Osteoblast (primary cell): ENCODE results near the gene PHAF1. TPM values are rescaled to one million over a fixed set of nuclear protein-coding genes. Genes with fewer than 3 reads are reported as not detected.
A peak's percentile ranks its signal among the peaks of the same experiment; 100 is the strongest.

ENCODE experiments used
- DNase-seq: peaks from one replicate; pipeline ENCODE4 v3.0.0; 2011; ENCODE audit warnings: low spot score, mixed read lengths; ENCODE audit not compliant: insufficient read length; ENCODE audit errors: missing footprints
- H2AFZ ChIP-seq: 2 replicates; pipeline ENCODE4 v1.6.0; 2011; ENCODE audit warnings: mild to moderate bottlenecking, low read length
- H3K27ac ChIP-seq: 2 replicates; pipeline ENCODE4 v1.5.1; 2011; ENCODE audit warnings: mild to moderate bottlenecking, low read depth, low read length, moderate library complexity
- H3K27me3 ChIP-seq: 2 replicates; pipeline ENCODE4 v1.6.0; 2012; ENCODE audit warnings: mild to moderate bottlenecking, control low read depth, inconsistent platforms, low read length, moderate library complexity; ENCODE audit not compliant: insufficient read depth
- H3K36me3 ChIP-seq: 2 replicates; pipeline ENCODE4 v1.5.1; 2011; ENCODE audit warnings: mild to moderate bottlenecking, low read length, control low read depth, moderate library complexity; ENCODE audit not compliant: insufficient read depth
- H3K4me1 ChIP-seq: 2 replicates; pipeline ENCODE4 v1.5.1; 2011; ENCODE audit warnings: mild to moderate bottlenecking, low read length, control low read depth, moderate library complexity; ENCODE audit not compliant: insufficient read depth
- H3K4me2 ChIP-seq: 2 replicates; pipeline ENCODE4 v1.6.0; 2011; ENCODE audit warnings: mild to moderate bottlenecking, low read length; ENCODE audit not compliant: insufficient read depth
- H3K4me3 ChIP-seq: fragments of 200-600 bp; sonication (generic); 3 replicates; pipeline ENCODE4 v1.5.1; 2012; ENCODE audit warnings: mild to moderate bottlenecking, low read length, inconsistent platforms; ENCODE audit not compliant: insufficient read depth
- H3K79me2 ChIP-seq: 2 replicates; pipeline ENCODE4 v1.6.0; 2012; ENCODE audit warnings: mild to moderate bottlenecking, low read length, control low read depth, inconsistent platforms; ENCODE audit not compliant: insufficient read depth
- H3K9me3 ChIP-seq: 2 replicates; pipeline ENCODE4 v1.5.1; 2011; ENCODE audit warnings: low read depth, low read length, control low read depth
- H4K20me1 ChIP-seq: 2 replicates; pipeline ENCODE4 v1.6.0; 2012; ENCODE audit warnings: mild to moderate bottlenecking, low read length, control low read depth; ENCODE audit not compliant: insufficient read depth
- CTCF ChIP-seq: IDR thresholded peaks from 2 replicates; pipeline ENCODE4 v1.5.1; 2011; ENCODE audit warnings: mild to moderate bottlenecking, low read depth, low read length, moderate library complexity; ENCODE audit errors: extremely low read depth
- total RNA-seq: library from RNA; depleted of rRNA; stranded (reverse); fragments of >200 nt; gene quantifications from 2 replicates; pipeline ENCODE4 v1.2.3, GENCODE V29; 2012

The PHAF1 gene
- total RNA-seq, 1 donor: 13.8 TPM

GRCh38 chr16:67098599-67098998 lies 11.1 kb upstream of the PHAF1 start:
- Histone ChIP-seq H3K27me3 (no peaks in the 10 kb centered on the region), H3K9me3 (no peaks in the 10 kb centered on the region), H3K4me2 (no peak overlapping the region), H3K79me2 (peaks cover 16% of the 10 kb centered on the region), H3K4me3 (no peak overlapping the region), H2AFZ (no peak overlapping the region), H3K27ac (no peak overlapping the region), H4K20me1 (no peaks in the 10 kb centered on the region), H3K36me3 (peaks cover 15% of the 10 kb centered on the region), H3K4me1 (peaks cover 12% of the 10 kb centered on the region)
- DNase-seq: no peak
- no peak for TF ChIP-seq CTCF

GRCh38 chr16:67100569-67101310 lies 9.0 kb upstream of the PHAF1 start:
- H2AFZ ChIP-seq: no peak overlapping the region
- peaks cover 14% of the 10 kb centered on the region for H3K36me3 ChIP-seq
- no peak overlapping the region for H3K27ac ChIP-seq
- no peak overlapping the region for H3K4me3 ChIP-seq
- peak; percentile 84 for DNase-seq
- peaks cover 2% of the 10 kb centered on the region for H3K79me2 ChIP-seq
- no peaks in the 10 kb centered on the region for H3K27me3 ChIP-seq
- TF ChIP-seq CTCF: peak; percentile 47
- peaks cover 12% of the 10 kb centered on the region for H3K4me1 ChIP-seq
- H3K9me3 ChIP-seq: no peaks in the 10 kb centered on the region
- H3K4me2 ChIP-seq: no peak overlapping the region
- H4K20me1 ChIP-seq: no peaks in the 10 kb centered on the region

GRCh38 chr16:67101311-67102082 lies 8.2 kb upstream of the PHAF1 start:
- Histone ChIP-seq H3K9me3 (no peaks in the 10 kb centered on the region), H3K4me3 (no peak overlapping the region), H3K4me2 (no peak overlapping the region), H3K27me3 (no peaks in the 10 kb centered on the region), H3K4me1 (peaks cover 12% of the 10 kb centered on the region), H2AFZ (no peak overlapping the region), H3K36me3 (peaks cover 14% of the 10 kb centered on the region), H3K79me2 (peaks cover 2% of the 10 kb centered on the region), H4K20me1 (no peaks in the 10 kb centered on the region), H3K27ac (no peak overlapping the region)
- DNase-seq: peak; percentile 85
- no peak for TF ChIP-seq CTCF

GRCh38 chr16:67104061-67104460 lies 5.7 kb upstream of the PHAF1 start:
- H3K27ac ChIP-seq: no peak overlapping the region
- peaks cover 14% of the 10 kb centered on the region for H3K4me1 ChIP-seq
- no peak overlapping the region for H2AFZ ChIP-seq
- H3K36me3 ChIP-seq: peaks cover 9% of the 10 kb centered on the region
- TF ChIP-seq CTCF: peak; percentile 40
- H3K27me3 ChIP-seq: no peaks in the 10 kb centered on the region
- H3K4me2 ChIP-seq: no peak overlapping the region
- DNase-seq: peak; percentile 73
- H3K79me2 ChIP-seq: no peaks in the 10 kb centered on the region
- H3K4me3 ChIP-seq: no peak overlapping the region
- no peaks in the 10 kb centered on the region for H4K20me1 ChIP-seq
- H3K9me3 ChIP-seq: no peaks in the 10 kb centered on the region
